ENCODE results near the gene VPS9D1.
A peak's percentile ranks its signal among the peaks of the same experiment; 100 is the strongest.
"Not testable (repeated sequence)": the region's sequence is repeated elsewhere in the genome, so short reads cannot be mapped to it uniquely, and the experiment has no call there.

The VPS9D1 gene

GRCh38 chr16:89710709-89711564 is 9.8 kb downstream of the VPS9D1 start:
- DNase-seq (ENCODE audit: insufficient read length, low spot score) (no peak), FAIRE-seq (no peak)

- DNase-seq (ENCODE audit: insufficient read length, low spot score) = no peak
- FAIRE-seq = no peak
Observed at GRCh38 chr16:89709716-89710432, 10.8 kb downstream of the VPS9D1 start.

DNA sequence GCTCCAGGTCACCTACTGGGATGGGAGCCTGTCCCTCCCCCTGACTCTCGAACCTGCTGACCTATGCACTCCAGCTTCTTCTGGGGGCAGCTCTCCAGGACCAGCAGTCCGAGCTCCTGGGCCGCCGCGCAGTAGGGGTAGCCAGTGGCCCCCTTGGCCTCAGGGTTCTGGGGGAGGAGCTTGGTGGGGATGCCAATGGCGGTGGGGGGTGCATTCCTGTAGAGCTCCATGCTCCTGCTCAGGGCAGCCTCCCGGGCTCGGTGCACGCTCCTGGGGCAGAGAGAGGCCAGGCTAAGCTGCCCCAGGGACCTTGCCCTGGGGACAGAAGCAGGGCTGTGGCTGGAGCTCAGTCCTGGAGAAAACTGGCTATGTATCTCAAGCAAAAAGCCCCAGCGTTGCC is 11.5 kb downstream of the VPS9D1 start:
- FAIRE-seq (no peak), DNase-seq (ENCODE audit: insufficient read length, low spot score) (no peak)

DNA sequence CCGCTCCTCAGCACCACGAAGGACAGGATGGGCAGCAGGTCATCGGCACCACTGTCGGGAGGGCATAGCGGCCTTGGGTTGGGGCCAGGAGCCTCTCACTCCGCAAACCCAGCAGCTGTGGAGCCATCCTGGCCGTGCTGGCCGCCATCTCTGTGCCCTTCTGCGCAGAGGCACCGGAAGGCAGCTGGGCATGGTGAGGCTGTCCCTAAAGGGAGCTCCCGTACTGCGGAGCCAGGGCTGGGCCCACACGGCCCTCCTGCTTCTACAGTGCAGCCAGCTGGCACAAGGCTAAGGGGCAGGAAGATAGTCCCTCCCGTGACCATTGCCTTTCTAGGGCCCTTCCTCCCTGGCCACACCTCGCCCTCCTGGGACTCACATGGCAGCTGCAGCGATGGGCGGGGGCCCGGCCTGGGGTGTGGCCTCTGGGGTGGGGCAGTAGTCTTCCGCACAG is 12.2 kb downstream of the VPS9D1 start:
- FAIRE-seq (no peak), DNase-seq (ENCODE audit: insufficient read length, low spot score) (no peak)

- FAIRE-seq = no peak
- DNase-seq (ENCODE audit: insufficient read length, low spot score) = no peak
Observed at GRCh38 chr16:89707695-89708094, 13.0 kb downstream of the VPS9D1 start.

GRCh38 chr16:89706518-89707260 is 14.0 kb downstream of the VPS9D1 start:
- FAIRE-seq (no peak), DNase-seq (ENCODE audit: insufficient read length, low spot score) (no peak)

- FAIRE-seq = no peak
- no peak for DNase-seq (ENCODE audit: insufficient read length, low spot score)
Observed at GRCh38 chr16:89705006-89705405, 15.7 kb downstream of the VPS9D1 start.

DNA sequence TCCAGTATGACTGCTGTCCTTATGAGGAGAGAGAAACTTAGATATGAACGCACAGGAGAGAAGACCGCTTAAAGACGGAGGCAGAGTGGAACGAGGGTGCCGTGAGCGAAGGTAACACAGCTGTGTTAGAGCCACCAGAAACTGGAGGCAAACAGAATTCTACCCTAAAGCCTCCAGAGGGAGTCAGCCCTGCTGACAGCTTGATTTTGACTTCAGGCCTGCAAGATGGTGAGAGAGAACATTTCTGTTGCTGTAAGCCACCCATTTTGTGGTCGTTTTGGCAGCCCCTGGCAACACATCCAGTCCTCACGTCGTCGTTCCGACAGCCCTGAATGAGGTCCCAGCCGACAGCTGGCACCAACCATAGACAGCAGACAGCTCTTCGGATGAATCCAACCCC is 16.4 kb downstream of the VPS9D1 start:
- DNase-seq (ENCODE audit: insufficient read length, low spot score) (no peak), FAIRE-seq (no peak)

- peak; percentile 92 for DNase-seq (ENCODE audit: insufficient read length, low spot score)
- FAIRE-seq = peak; percentile 80
Observed at GRCh38 chr16:89701425-89702406, 19.0 kb downstream of the VPS9D1 start, which contains the start of gene SPATA2L. TSS of gene SPATA2L (minus strand) at chr16:89701705. CDS start at chr16:89701232, 473 bp downstream.

GRCh38 chr16:89700649-89701424 is 19.9 kb downstream of the VPS9D1 start:
- DNase-seq (ENCODE audit: insufficient read length, low spot score) = no peak
- no peak for FAIRE-seq

GRCh38 chr16:89700100-89700648 is 20.5 kb downstream of the VPS9D1 start:
- FAIRE-seq = peak; percentile 97

DNA sequence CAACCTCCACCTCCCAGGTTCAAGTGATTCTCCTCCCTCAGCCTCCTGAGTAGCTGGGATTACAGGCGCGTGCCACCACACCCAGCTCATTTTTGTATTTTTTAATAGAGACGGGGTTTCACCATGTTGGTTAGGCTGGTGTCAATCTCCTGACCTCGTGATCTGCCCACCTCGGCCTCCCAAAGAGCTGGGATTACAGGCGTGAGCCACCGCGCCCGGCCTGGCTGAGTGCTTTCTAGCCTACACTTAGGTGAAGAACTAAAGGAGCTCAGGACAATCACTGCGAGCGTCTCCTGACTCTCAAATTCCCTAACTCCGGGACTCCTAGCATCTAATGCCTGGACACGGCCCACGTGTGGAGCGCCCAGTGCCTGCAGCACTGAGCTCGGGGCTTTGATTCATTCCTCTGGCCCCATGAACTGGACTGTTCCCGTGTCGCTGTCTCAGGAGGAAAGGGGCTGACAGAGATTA is 21.0 kb downstream of the VPS9D1 start:
- not testable (repeated sequence) for DNase-seq (ENCODE audit: insufficient read length, low spot score); FAIRE-seq

More at GRCh38 chr16:89700100-89700648, 20.5 kb downstream of the VPS9D1 start:
- DNase-seq (ENCODE audit: insufficient read length, low spot score) = peak; percentile 94

DNA sequence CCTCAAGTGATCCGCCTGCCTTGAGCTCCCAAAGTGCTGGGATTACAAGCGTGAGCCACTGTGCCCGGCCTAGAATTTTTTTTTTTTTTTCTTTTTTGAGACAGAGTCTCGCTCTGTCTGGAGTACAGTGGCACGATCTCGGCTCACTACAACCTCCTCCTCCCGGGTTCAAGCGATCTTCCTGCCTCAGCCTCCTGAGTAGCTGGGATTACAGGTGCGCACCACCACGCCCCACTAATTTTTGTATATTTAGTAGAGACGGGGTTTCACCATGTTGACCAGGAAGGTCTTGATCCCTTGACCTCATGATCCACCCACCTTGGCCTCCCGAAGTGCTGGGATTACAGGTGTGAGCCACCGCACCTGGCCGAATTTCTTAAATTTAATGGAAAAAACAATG is 22.0 kb downstream of the VPS9D1 start:
- DNase-seq (ENCODE audit: insufficient read length, low spot score) = not testable (repeated sequence)

GRCh38 chr16:89697616-89698331 is 22.9 kb downstream of the VPS9D1 start:
- no peak for DNase-seq (ENCODE audit: insufficient read length, low spot score)
- no peak for FAIRE-seq

More for the DNA sequence above, 22.0 kb downstream of the VPS9D1 start:
- FAIRE-seq = not testable (repeated sequence)

DNA sequence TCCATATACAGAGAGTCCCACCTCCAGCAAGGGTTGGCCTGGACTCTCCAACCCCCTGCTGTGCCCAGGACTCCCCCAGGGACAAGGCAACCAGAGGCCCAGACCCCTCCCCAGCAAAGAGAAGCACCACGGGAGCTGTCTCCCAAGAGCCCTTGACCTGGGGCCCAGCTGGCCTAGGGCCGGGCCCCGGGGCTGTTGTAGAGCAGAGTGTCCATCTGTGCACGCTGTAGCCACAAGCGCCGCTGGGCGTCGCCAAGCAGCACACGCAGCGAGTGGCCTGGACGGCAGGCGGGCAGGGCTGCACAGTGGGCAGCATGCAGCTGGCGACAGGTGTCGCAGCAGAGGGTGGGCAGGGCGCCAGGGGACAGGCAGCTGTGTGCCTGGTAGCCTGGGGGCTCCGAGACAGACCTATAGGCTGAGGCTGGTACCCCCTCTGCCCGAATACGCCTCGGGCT is 23.5 kb downstream of the VPS9D1 start:
- FAIRE-seq = no peak
- DNase-seq (ENCODE audit: insufficient read length, low spot score) = no peak

GRCh38 chr16:89696670-89697128 is 24.0 kb downstream of the VPS9D1 start:
- FAIRE-seq = no peak

DNA sequence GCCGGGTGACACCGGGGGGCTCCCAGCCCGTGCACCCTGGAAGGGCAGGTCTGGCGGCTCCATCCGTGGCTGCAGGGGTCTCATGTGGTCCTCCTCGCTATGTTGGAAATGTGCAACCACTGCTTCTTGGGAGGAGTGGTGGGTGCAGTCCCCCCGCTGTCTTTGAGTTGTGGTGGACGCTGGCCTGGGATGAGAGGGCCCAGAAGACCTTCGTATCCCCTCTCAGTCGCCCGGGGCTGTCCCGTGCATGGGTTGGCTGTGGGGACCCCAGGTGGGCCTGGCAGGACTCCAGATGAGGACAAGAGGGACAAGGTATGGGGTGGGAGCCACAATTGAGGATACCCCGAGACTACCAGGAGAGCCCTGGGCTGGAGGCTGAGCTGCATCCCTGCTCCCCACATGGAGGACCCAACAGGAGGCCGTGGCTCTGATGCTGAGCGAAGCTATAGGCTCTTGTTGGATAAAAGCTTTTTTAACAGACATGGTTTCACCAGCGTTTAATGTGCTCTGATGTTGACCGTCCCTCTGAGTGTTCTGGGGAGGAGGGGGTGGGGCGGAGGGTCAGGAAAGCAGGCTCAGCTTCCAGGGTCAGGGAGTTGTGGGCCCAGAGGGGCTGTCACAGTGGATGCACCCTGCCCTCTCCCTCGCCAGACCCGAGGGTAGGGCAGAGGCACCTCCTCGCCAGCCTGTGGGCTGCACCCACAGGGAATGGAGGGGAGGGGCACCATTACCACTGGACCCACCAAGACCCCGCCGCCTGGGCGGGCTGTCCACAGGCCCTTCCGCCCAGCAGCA is 24.6 kb downstream of the VPS9D1 start:
- FAIRE-seq = no peak
- no peak for DNase-seq (ENCODE audit: insufficient read length, low spot score)

More at GRCh38 chr16:89696670-89697128, 24.0 kb downstream of the VPS9D1 start:
- no peak for DNase-seq (ENCODE audit: insufficient read length, low spot score)

Data from HTR-8/SVneo (cell line).